Activated CD8-positive, alpha-beta T cell treated with anti-CD3 and anti-CD28 coated beads for 36 hours (primary cell): ENCODE measurements around the gene VSTM2L. TPM values are rescaled to one million over a fixed set of nuclear protein-coding genes. Genes with fewer than 3 reads are reported as not detected.

Experiments
- ATAC-seq: fragments of 200-7000 bp; cut with Tn5 transposase; one replicate; pipeline ENCODE4 v1.10.0; 2021; ENCODE audit warnings: mild to moderate bottlenecking, moderate library complexity
- CTCF ChIA-PET: fragments of 350-600 bp; sonication (Branson Sonifier 250); formaldehyde crosslinking; loops from one replicate; lab custom pipeline; 2021; ENCODE audit warnings: antibody characterized with exemption; lab: Charles Lee
- POLR2A ChIA-PET: fragments of 350-600 bp; sonication (Branson Sonifier 250); formaldehyde crosslinking; loops from one replicate; lab custom pipeline; 2021; ENCODE audit warnings: antibody characterized with exemption; lab: Charles Lee
- DNase-seq: peaks from one replicate; pipeline ENCODE4 v3.0.0-alpha.2; 2020
- H3K27ac Mint-ChIP-seq: one replicate; pipeline ENCODE4 v1.8.0; 2021; ENCODE audit warnings: mild to moderate bottlenecking, mixed read lengths
- H3K27me3 Mint-ChIP-seq: one replicate; pipeline ENCODE4 v1.8.0; 2021; ENCODE audit warnings: mixed read lengths
- H3K36me3 Mint-ChIP-seq: one replicate; pipeline ENCODE4 v1.8.0; 2021; ENCODE audit warnings: low read depth, mixed read lengths
- H3K4me1 Mint-ChIP-seq: one replicate; pipeline ENCODE4 v1.8.0; 2021; ENCODE audit warnings: low read depth, mixed read lengths
- H3K4me3 Mint-ChIP-seq: one replicate; pipeline ENCODE4 v1.8.0; 2021; ENCODE audit warnings: mild to moderate bottlenecking, moderate library complexity, mixed read lengths
- H3K9me3 Mint-ChIP-seq: one replicate; pipeline ENCODE4 v1.8.0; 2021; ENCODE audit warnings: mixed read lengths
- intact Hi-C: fragments of 100-400 bp; cut with micrococcal nuclease; formaldehyde crosslinking; loops from one replicate; pipeline ENCODE4 v1.10.0; 2022
- total RNA-seq, 2 experiments: library from RNA; stranded (reverse); gene quantifications; one replicate each; pipeline ENCODE4 v1.2.3, GENCODE V29; 2021
- TF ChIP-seq, protein P1 (sequence below): fragments of 200-600 bp; IDR thresholded peaks from one replicate; pipeline ENCODE4 v1.8.0; 2022; ENCODE audit warnings: antibody characterized with exemption, mild to moderate bottlenecking

VSTM2L gene
- total RNA-seq, 2 experiments from 2014 or later: not detected

DNA sequence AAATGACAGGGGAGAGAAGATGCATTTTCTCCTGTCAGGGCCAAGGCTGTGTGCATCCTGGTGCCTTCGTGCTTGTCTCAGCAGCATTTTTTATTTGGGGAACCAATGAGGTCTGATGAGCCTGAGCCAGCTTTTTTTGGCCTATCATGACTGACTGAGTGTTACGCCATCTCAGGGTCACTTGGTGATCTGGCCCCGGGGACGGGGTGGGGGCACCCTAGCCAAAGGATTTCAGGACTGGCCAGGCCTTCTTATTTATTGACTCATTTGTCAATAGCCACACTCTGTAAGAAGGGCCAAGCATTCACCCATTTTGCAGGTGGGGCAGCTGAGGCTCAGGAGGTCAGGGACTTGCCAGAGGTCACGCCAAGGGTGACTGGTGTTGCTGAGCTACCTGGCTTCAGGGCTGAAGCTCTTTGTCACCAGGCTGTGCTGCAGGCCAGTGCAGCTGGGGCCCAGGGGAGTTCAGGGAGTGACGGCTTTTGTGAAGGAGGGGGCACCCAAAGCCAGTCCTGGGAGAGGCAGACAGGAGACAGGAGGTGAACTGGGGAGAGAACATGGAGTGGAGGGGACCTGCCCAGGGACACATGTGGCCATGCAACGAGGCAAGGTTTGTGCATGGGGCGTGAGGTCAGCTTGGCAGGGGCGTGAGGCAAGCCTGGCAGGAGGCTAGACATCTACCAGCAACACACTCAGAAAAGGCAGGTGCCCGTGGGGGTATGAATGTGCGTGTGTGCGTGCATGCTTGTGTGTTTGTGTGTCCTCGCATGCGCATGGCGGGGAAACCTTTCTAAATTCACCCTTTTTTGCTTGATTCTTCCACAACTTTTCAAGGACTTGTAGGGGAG, 31.1 kb downstream of the VSTM2L start:
- Mint-ChIP-seq H3K9me3 (no peaks in the 10 kb centered on the region), H3K27ac (no peak overlapping the region), H3K27me3 (peaks cover 2% of the 10 kb centered on the region), H3K36me3 (no peaks in the 10 kb centered on the region), H3K4me3 (no peak overlapping the region), H3K4me1 (no peaks in the 10 kb centered on the region)
- DNase-seq (no peak), ATAC-seq (no peak)
- ChIA-PET POLR2A (interaction anchor here (0.6 kb wide), 1 partner anchor 416 kb away, joined by 3 read pairs; no protein-coding TSS in a partner anchor), CTCF (no interaction called here)
- TF ChIP-seq, protein P1, sequence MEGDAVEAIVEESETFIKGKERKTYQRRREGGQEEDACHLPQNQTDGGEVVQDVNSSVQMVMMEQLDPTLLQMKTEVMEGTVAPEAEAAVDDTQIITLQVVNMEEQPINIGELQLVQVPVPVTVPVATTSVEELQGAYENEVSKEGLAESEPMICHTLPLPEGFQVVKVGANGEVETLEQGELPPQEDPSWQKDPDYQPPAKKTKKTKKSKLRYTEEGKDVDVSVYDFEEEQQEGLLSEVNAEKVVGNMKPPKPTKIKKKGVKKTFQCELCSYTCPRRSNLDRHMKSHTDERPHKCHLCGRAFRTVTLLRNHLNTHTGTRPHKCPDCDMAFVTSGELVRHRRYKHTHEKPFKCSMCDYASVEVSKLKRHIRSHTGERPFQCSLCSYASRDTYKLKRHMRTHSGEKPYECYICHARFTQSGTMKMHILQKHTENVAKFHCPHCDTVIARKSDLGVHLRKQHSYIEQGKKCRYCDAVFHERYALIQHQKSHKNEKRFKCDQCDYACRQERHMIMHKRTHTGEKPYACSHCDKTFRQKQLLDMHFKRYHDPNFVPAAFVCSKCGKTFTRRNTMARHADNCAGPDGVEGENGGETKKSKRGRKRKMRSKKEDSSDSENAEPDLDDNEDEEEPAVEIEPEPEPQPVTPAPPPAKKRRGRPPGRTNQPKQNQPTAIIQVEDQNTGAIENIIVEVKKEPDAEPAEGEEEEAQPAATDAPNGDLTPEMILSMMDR: no peak
- intact Hi-C loops: no loop called here

DNA sequence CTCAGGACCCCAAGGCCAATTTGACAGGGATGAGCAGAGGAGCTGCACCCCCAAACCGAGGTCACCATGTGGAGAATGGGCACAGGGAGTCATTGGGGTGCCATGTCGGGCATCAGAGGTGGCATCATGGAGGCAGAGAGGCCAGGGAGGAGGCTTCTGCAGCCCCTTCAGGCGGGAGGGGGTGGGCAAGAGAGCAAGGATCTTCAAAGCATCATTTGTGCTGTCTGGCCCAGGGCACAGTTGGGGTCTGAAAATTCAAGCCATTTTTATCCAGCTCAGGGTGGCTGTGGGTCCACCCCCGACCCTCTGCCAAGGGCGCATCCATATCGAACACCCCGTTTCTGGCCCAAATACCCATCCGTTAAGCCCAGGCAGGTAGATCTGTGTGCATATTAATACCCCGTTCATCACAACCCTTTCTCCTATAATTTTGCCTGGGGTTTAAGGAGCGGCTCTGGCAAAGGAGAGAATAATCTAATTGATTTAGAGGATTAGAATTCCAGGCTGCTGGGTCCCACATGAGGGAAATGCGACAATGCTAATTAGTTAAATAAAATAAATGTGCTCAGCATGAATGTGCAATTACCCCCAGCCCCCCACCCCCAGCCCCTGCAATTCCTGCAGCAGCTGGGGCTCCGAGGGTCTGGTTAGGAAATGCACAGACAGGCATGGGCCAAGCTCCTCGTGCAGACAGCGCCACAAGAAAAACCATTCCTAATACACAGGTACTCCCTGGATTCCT, 31.9 kb downstream of the VSTM2L start:
- H3K36me3 Mint-ChIP-seq: no peaks in the 10 kb centered on the region

DNA sequence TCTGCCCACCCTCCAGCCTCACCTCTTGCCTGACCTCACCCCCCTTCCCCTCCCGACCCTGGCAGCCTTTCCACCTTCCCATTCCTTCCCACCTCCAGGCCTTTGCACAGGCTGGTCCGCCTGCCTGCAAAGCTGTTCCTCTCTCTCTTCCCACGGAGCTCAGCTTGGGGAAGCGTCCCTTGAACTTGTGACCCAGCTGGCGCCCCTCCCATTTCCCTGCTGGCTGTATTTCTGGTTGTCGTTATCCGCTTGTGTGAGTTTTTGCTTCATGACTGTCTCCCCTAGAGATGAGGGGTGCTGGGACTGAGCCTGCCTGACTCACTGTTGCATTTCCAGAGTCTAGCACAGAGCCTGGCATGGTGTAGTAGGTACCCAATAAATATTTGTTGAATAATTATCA, 32.5 kb downstream of the VSTM2L start:
- Mint-ChIP-seq H3K4me1 (no peaks in the 10 kb centered on the region), H3K36me3 (no peaks in the 10 kb centered on the region), H3K27me3 (peaks cover 1% of the 10 kb centered on the region), H3K27ac (no peak overlapping the region), H3K4me3 (no peak overlapping the region), H3K9me3 (no peaks in the 10 kb centered on the region)
- CTCF ChIA-PET: no interaction called here
- POLR2A ChIA-PET: no interaction called here
- TF ChIP-seq, protein P1: no peak
- DNase-seq (no peak), ATAC-seq (no peak)
- intact Hi-C loops: no loop called here

More for the DNA sequence above, 31.9 kb downstream of the VSTM2L start:
- intact Hi-C loops: no loop called here
- ATAC-seq: no peak
- Mint-ChIP-seq H3K4me1 (no peaks in the 10 kb centered on the region), H3K27me3 (peaks cover 1% of the 10 kb centered on the region), H3K27ac (no peak overlapping the region), H3K9me3 (no peaks in the 10 kb centered on the region), H3K4me3 (no peak overlapping the region)
- ChIA-PET POLR2A (no interaction called here), CTCF (no interaction called here)
- TF ChIP-seq, protein P1: no peak
- no peak for DNase-seq

DNA sequence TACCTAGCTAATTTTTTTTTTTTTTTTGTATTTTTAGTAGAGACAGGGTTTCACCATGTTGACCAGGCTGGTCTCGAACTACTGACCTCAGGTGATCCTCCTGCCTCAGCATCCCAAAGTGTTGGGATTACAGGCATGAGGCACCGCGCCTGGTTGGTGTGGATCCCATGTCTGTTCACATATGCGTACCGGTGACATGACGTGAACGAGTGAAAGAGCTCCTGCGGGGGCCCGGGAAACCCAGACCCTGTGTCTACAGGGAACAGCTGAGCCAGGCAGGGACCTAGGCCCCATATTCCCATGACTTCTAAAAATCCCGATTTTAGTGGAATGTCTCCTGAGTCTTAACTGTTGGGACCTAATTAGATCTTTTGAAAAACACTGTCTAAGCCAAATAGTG, 33.1 kb downstream of the VSTM2L start:
- peaks cover 1% of the 10 kb centered on the region for H3K27me3 Mint-ChIP-seq
- no peaks in the 10 kb centered on the region for H3K4me1 Mint-ChIP-seq
- no peak overlapping the region for H3K27ac Mint-ChIP-seq

More for the DNA sequence above, 33.1 kb downstream of the VSTM2L start:
- intact Hi-C loops: no loop called here
- DNase-seq (no peak), ATAC-seq (no peak)
- TF ChIP-seq, protein P1: no peak
- Mint-ChIP-seq H3K36me3 (no peaks in the 10 kb centered on the region), H3K9me3 (no peaks in the 10 kb centered on the region), H3K4me3 (no peak overlapping the region)
- CTCF ChIA-PET: no interaction called here
- POLR2A ChIA-PET: no interaction called here
